H9 (cell line): ENCODE data around the gene VPS13C. TPM values are rescaled to one million over a fixed set of nuclear protein-coding genes. Genes with fewer than 3 reads are reported as not detected.

Experiments used
- DNase-seq: peaks from one replicate; pipeline ENCODE4 v3.0.0-alpha.2; 2017
- H2AFZ ChIP-seq: one replicate; pipeline ENCODE4 v1.6.1; 2013; ENCODE audit warnings: mild to moderate bottlenecking, low read length, control low read depth, moderate library complexity
- H2AK5ac ChIP-seq: 2 replicates; pipeline ENCODE4 v1.6.1; 2013; ENCODE audit warnings: low read length, control low read depth, mixed read lengths; ENCODE audit not compliant: insufficient read length
- H2BK120ac ChIP-seq: one replicate; pipeline ENCODE4 v1.6.1; 2013; ENCODE audit warnings: low read depth, mild to moderate bottlenecking, low read length, control low read depth, inconsistent platforms; ENCODE audit not compliant: poor library complexity, severe bottlenecking
- H2BK12ac ChIP-seq: 2 replicates; pipeline ENCODE4 v1.6.1; 2013; ENCODE audit warnings: low read length, control low read depth, mixed read lengths, low read depth; ENCODE audit not compliant: insufficient read length
- H2BK15ac ChIP-seq: 2 replicates; pipeline ENCODE4 v1.6.1; 2013; ENCODE audit warnings: low read depth, low read length, control low read depth
- H2BK20ac ChIP-seq: one replicate; pipeline ENCODE4 v1.6.1; 2013; ENCODE audit warnings: low read depth, mild to moderate bottlenecking, low read length, control low read depth, inconsistent platforms; ENCODE audit not compliant: poor library complexity, severe bottlenecking
- H2BK5ac ChIP-seq: 2 replicates; pipeline ENCODE4 v1.6.1; 2013; ENCODE audit warnings: low read length, control low read depth, mixed read lengths; ENCODE audit not compliant: insufficient read length
- H3K14ac ChIP-seq: 2 replicates; pipeline ENCODE4 v1.6.1; 2013; ENCODE audit warnings: low read length, control low read depth; ENCODE audit not compliant: insufficient read depth
- H3K18ac ChIP-seq: 2 replicates; pipeline ENCODE4 v1.6.1; 2013; ENCODE audit warnings: low read depth, mild to moderate bottlenecking, mixed read lengths, low read length, control low read depth; ENCODE audit not compliant: insufficient read length
- H3K23ac ChIP-seq: 2 replicates; pipeline ENCODE4 v1.6.1; 2013; ENCODE audit warnings: low read length, control low read depth, mixed read lengths, low read depth; ENCODE audit not compliant: insufficient read length
- H3K23me2 ChIP-seq: 2 replicates; pipeline ENCODE4 v1.6.1; 2013; ENCODE audit warnings: low read depth, mild to moderate bottlenecking, mixed read lengths, low read length, control low read depth; ENCODE audit not compliant: insufficient read length, poor library complexity, severe bottlenecking
- H3K27ac ChIP-seq: 2 replicates; pipeline ENCODE4 v1.5.1; 2013; ENCODE audit warnings: low read length, control low read depth, mixed read lengths, low read depth; ENCODE audit not compliant: insufficient read length
- H3K27me3 ChIP-seq: 2 replicates; pipeline ENCODE4 v1.6.1; 2013; ENCODE audit warnings: low read length, control low read depth, inconsistent platforms; ENCODE audit not compliant: insufficient read depth
- H3K4ac ChIP-seq: 2 replicates; pipeline ENCODE4 v1.6.1; 2013; ENCODE audit warnings: low read depth, mild to moderate bottlenecking, control low read depth, inconsistent platforms, low read length, moderate library complexity
- H3K4me1 ChIP-seq: 2 replicates; pipeline ENCODE4 v1.6.1; 2013; ENCODE audit warnings: low read length, control low read depth, inconsistent platforms; ENCODE audit not compliant: insufficient read depth
- H3K4me2 ChIP-seq: 2 replicates; pipeline ENCODE4 v1.6.1; 2013; ENCODE audit warnings: low read length, control low read depth, mixed read lengths; ENCODE audit not compliant: insufficient read length, insufficient read depth
- H3K56ac ChIP-seq: 2 replicates; pipeline ENCODE4 v1.6.1; 2013; ENCODE audit warnings: low read depth, mild to moderate bottlenecking, mixed read lengths, low read length, control low read depth; ENCODE audit not compliant: insufficient read length
- H3K79me1 ChIP-seq: 2 replicates; pipeline ENCODE4 v1.6.1; 2013; ENCODE audit warnings: low read depth, mild to moderate bottlenecking, moderate library complexity, low read length, control low read depth, inconsistent platforms; ENCODE audit not compliant: insufficient read depth, poor library complexity, severe bottlenecking
- H3K79me2 ChIP-seq: 2 replicates; pipeline ENCODE4 v1.6.1; 2013; ENCODE audit warnings: low read length, control low read depth, inconsistent platforms; ENCODE audit not compliant: insufficient read depth
- H3K9ac ChIP-seq: 2 replicates; pipeline ENCODE4 v1.6.1; 2013; ENCODE audit warnings: low read length, control low read depth, mixed read lengths; ENCODE audit not compliant: insufficient read length; ENCODE audit errors: extremely low read depth
- H3K9me3 ChIP-seq: one replicate; pipeline ENCODE4 v1.6.1; 2013; ENCODE audit warnings: low read depth, low read length, inconsistent platforms; ENCODE audit not compliant: control insufficient read depth
- H3T11ph ChIP-seq: one replicate; pipeline ENCODE4 v1.6.1; 2013; ENCODE audit warnings: mild to moderate bottlenecking, low read length, control low read depth, inconsistent platforms
- H4K20me1 ChIP-seq: one replicate; pipeline ENCODE4 v1.6.1; 2013; ENCODE audit not compliant: control insufficient read depth, insufficient read length, insufficient read depth
- H4K5ac ChIP-seq: 2 replicates; pipeline ENCODE4 v1.6.1; 2013; ENCODE audit warnings: low read depth, mild to moderate bottlenecking, mixed read lengths, low read length, control low read depth; ENCODE audit not compliant: insufficient read length
- H4K8ac ChIP-seq: replicated peaks from 2 replicates; pipeline ENCODE4 v1.6.1; 2013; ENCODE audit warnings: low read length, control low read depth, mixed read lengths, low read depth; ENCODE audit not compliant: insufficient read length
- H4K91ac ChIP-seq: 2 replicates; pipeline ENCODE4 v1.6.1; 2013; ENCODE audit warnings: low read depth, mild to moderate bottlenecking, moderate library complexity, mixed read lengths, low read length, control low read depth; ENCODE audit not compliant: insufficient read length
- H3K27ac Mint-ChIP-seq, 3 experiments: 2 replicates in 2 of 3; 3 replicates in 1 of 3; pipeline ENCODE4 v1.8.0; 2020 to 2021; ENCODE audit warnings: mixed read lengths in 3 of 3, mild to moderate bottlenecking in 1 of 3, moderate library complexity in 1 of 3
- H3K27me3 Mint-ChIP-seq: 2 replicates; pipeline ENCODE4 v1.8.0; 2021; ENCODE audit warnings: low read depth, mild to moderate bottlenecking, moderate library complexity, mixed read lengths
- H3K36me3 Mint-ChIP-seq, 3 experiments: 2 replicates in 2 of 3; 3 replicates in 1 of 3; pipeline ENCODE4 v1.8.0; 2020 to 2021; ENCODE audit warnings: low read depth in 3 of 3, mixed read lengths in 3 of 3; ENCODE audit not compliant: insufficient read depth in 1 of 3
- H3K4me1 Mint-ChIP-seq, 2 experiments: 2 replicates each; pipeline ENCODE4 v1.8.0; 2020; ENCODE audit warnings: mixed read lengths in 2 of 2
- H3K4me3 Mint-ChIP-seq, 2 experiments: 2 replicates in 1 of 2; 3 replicates in 1 of 2; pipeline ENCODE4 v1.8.0; 2020 to 2021; ENCODE audit warnings: mild to moderate bottlenecking in 2 of 2, mixed read lengths in 2 of 2, moderate library complexity in 1 of 2
- H3K9me3 Mint-ChIP-seq, 2 experiments: 2 replicates in 1 of 2; 3 replicates in 1 of 2; pipeline ENCODE4 v1.8.0; 2020; ENCODE audit warnings: mild to moderate bottlenecking in 2 of 2, mixed read lengths in 2 of 2, moderate library complexity in 1 of 2
- CTCF ChIP-seq: fragments of 200-600 bp; sonication (generic); conservative IDR thresholded peaks from 3 replicates; pipeline ENCODE4 v1.8.0; 2021; ENCODE audit warnings: antibody characterized with exemption, mild to moderate bottlenecking
- WGBS: extraction: QIAGEN DNeasy Blood & Tissue Kit; methylation state at CpG from one replicate; pipeline ENCODE4 v1.1.7; 2013; ENCODE audit warnings: missing lambda C conversion rate, low lambda C conversion rate, mixed read lengths; ENCODE audit not compliant: insufficient read length; ENCODE audit errors: extremely low coverage; 5-methylcytosine and 5-hydroxymethylcytosine counted together
- total RNA-seq: library from RNA; stranded (reverse); gene quantifications from 2 replicates; pipeline ENCODE4 v1.2.1, GENCODE V29; 2021

Gene VPS13C
- total RNA-seq, 1 experiment from 2014 or later: 14.2 TPM

GRCh38 chr15:61908241-61908640, 152.0 kb downstream of the VPS13C start:
- Histone ChIP-seq H3K79me1 (no peaks in the 10 kb centered on the region), H2BK20ac (no peak overlapping the region), H3K23ac (no peak overlapping the region)

More at GRCh38 chr15:61908241-61908640, 152.0 kb downstream of the VPS13C start:
- H3T11ph ChIP-seq: no peak overlapping the region
- no peak overlapping the region for H3K56ac ChIP-seq
- DNase-seq: no peak
- no peaks in the 10 kb centered on the region for H4K20me1 ChIP-seq
- no peaks in the 10 kb centered on the region for H3K27me3 ChIP-seq
- H2BK12ac ChIP-seq: no peak overlapping the region
- H2AK5ac ChIP-seq: no peak overlapping the region
- no peaks in the 10 kb centered on the region for H3K27me3 Mint-ChIP-seq
- H3K4me1 ChIP-seq: no peaks in the 10 kb centered on the region
- H4K8ac ChIP-seq: no peak overlapping the region
- H2AFZ ChIP-seq: no peak overlapping the region
- no peaks in the 10 kb centered on the region for H3K79me2 ChIP-seq
- H2BK15ac ChIP-seq: no peak overlapping the region
- no peak overlapping the region for H2BK5ac ChIP-seq
- 100% methylated on average over 1 of the region's 3 CpGs for WGBS
- no peak overlapping the region for H3K14ac ChIP-seq
- H2BK120ac ChIP-seq: no peak overlapping the region
- H3K4me3 Mint-ChIP-seq: no peak overlapping the region
- H3K36me3 Mint-ChIP-seq: peaks cover 0 to 5% (median 0%) of the 10 kb centered on the region in 3 experiments; a peak in 3 of 7 replicates
- H4K5ac ChIP-seq: no peak overlapping the region
- H3K9me3 Mint-ChIP-seq: no peaks in the 10 kb centered on the region
- H3K9me3 ChIP-seq: no peaks in the 10 kb centered on the region
- no peak overlapping the region for H3K18ac ChIP-seq
- H3K4ac ChIP-seq: no peak overlapping the region
- H3K4me1 Mint-ChIP-seq: no peaks in the 10 kb centered on the region
- H4K91ac ChIP-seq: no peak overlapping the region
- H3K9ac ChIP-seq: no peak overlapping the region
- no peaks in the 10 kb centered on the region for H3K23me2 ChIP-seq
- no peak overlapping the region for H3K27ac ChIP-seq
- no peak for TF ChIP-seq CTCF
- no peak overlapping the region for H3K4me2 ChIP-seq
- H3K27ac Mint-ChIP-seq: no peak overlapping the region
